ENCODE results near the gene SPIRE1.

DNA sequence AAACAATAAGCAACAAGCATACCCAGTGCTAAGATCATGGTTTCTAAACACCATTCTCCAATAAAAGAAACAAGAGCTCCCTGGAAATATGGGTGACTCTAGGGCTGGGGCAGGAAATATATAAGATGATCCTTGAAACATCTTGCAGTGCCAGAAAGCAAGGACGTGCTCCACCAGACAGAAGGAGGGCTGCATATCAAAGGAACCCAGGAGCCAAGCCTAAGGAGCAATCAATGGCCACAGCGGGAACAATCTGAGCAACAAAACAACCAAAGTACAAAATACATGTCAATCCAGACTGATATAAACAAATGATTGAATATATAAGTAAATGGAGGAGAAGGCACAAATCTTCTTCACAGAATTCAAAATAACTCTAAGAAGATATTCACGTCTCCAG lies 10.1 kb downstream of the SPIRE1 start:
- TF ChIP-seq, protein P1, sequence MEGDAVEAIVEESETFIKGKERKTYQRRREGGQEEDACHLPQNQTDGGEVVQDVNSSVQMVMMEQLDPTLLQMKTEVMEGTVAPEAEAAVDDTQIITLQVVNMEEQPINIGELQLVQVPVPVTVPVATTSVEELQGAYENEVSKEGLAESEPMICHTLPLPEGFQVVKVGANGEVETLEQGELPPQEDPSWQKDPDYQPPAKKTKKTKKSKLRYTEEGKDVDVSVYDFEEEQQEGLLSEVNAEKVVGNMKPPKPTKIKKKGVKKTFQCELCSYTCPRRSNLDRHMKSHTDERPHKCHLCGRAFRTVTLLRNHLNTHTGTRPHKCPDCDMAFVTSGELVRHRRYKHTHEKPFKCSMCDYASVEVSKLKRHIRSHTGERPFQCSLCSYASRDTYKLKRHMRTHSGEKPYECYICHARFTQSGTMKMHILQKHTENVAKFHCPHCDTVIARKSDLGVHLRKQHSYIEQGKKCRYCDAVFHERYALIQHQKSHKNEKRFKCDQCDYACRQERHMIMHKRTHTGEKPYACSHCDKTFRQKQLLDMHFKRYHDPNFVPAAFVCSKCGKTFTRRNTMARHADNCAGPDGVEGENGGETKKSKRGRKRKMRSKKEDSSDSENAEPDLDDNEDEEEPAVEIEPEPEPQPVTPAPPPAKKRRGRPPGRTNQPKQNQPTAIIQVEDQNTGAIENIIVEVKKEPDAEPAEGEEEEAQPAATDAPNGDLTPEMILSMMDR (IDR thresholded peaks at IDR 0.05): no peak
- TF ChIP-seq POLR2A (IDR thresholded peaks at IDR 0.05): no peak

Measured in ovary (tissue), 3 donors.